B cell (primary cell): ENCODE results near the gene ITGB1. TPM values are rescaled to one million over a fixed set of nuclear protein-coding genes. Genes with fewer than 3 reads are reported as not detected.
A peak's percentile ranks its signal among the peaks of the same experiment; 100 is the strongest.

Experiments
- ATAC-seq: fragments of 200-7000 bp; cut with Tn5 transposase; one replicate; pipeline ENCODE4 v1.10.0; 2021; ENCODE audit warnings: low read depth, mild to moderate bottlenecking, moderate number of reproducible peaks, moderate library complexity
- CTCF ChIA-PET: fragments of 350-600 bp; sonication (Branson Sonifier 250); formaldehyde crosslinking; loops from one replicate; lab custom pipeline; 2021; ENCODE audit warnings: antibody characterized with exemption, inconsistent platforms; lab: Charles Lee
- POLR2A ChIA-PET: fragments of 350-600 bp; sonication (Branson Sonifier 250); formaldehyde crosslinking; loops from one replicate; lab custom pipeline; 2021; ENCODE audit warnings: antibody characterized with exemption; lab: Charles Lee
- DNase-seq: peaks from one replicate; pipeline ENCODE4 v3.0.0; 2013
- H2AFZ ChIP-seq: 2 replicates; pipeline ENCODE4 v1.6.1; 2012; ENCODE audit warnings: mild to moderate bottlenecking, low read depth, low read length; ENCODE audit not compliant: insufficient read depth, poor library complexity, severe bottlenecking
- H3K27ac ChIP-seq, 2 donors: 1 replicate in 1 of 2; 2 replicates in 1 of 2; pipeline ENCODE4 v1.5.1; 2012 to 2013; ENCODE audit warnings: low read length in 2 of 2, mild to moderate bottlenecking in 2 of 2, moderate library complexity in 1 of 2
- H3K27me3 ChIP-seq, 4 experiments: fragments of 200-600 bp in 1 of 4; sonication (generic) in 1 of 4; replicated peaks in 1 of 4; 1 replicate in 2 of 4; 2 replicates in 2 of 4; pipeline versions ENCODE4 v1.6.1 to v1.7.0; 2013 to 2016; ENCODE audit warnings: low read length in 3 of 4, mild to moderate bottlenecking in 2 of 4, mixed read lengths in 1 of 4, moderate library complexity in 1 of 4; ENCODE audit not compliant: insufficient read depth in 4 of 4, control insufficient read depth in 3 of 4; ENCODE audit errors: control extremely low read depth in 1 of 4
- H3K36me3 ChIP-seq, 2 experiments: replicated peaks in 1 of 2; 1 replicate in 1 of 2; 2 replicates in 1 of 2; pipeline versions ENCODE4 v1.6.1 to v1.7.1; 2013; ENCODE audit warnings: low read length in 1 of 2; ENCODE audit not compliant: insufficient read depth in 2 of 2, control insufficient read depth in 1 of 2; ENCODE audit errors: control extremely low read depth in 1 of 2, extremely low read depth in 1 of 2
- H3K4me1 ChIP-seq, 2 donors: fragments of 200-600 bp in 1 of 2; sonication (generic) in 1 of 2; 1 replicate in 1 of 2; 2 replicates in 1 of 2; pipeline versions ENCODE4 v1.5.1 to v1.6.1; 2013 to 2017; ENCODE audit warnings: low read length in 2 of 2; ENCODE audit not compliant: control insufficient read depth in 2 of 2, insufficient read depth in 2 of 2
- H3K4me2 ChIP-seq: replicated peaks from 2 replicates; pipeline ENCODE3; 2012; ENCODE audit warnings: mild to moderate bottlenecking, low read depth, low read length; ENCODE audit not compliant: poor library complexity, severe bottlenecking
- H3K4me3 ChIP-seq, 5 experiments: fragments of 200-600 bp in 1 of 5; sonication (generic) in 1 of 5; 1 replicate in 3 of 5; 2 replicates in 2 of 5; pipeline versions ENCODE4 v1.5.1 to v1.7.0; 2011 to 2016; ENCODE audit warnings: low read length in 4 of 5, mild to moderate bottlenecking in 4 of 5, low read depth in 2 of 5, control low read depth in 1 of 5, moderate library complexity in 1 of 5; ENCODE audit not compliant: insufficient read depth in 1 of 5; ENCODE audit errors: control extremely low read depth in 1 of 5, extremely low read depth in 1 of 5
- H3K79me2 ChIP-seq: fragments of 200-600 bp; sonication (generic); one replicate; pipeline ENCODE4 v1.6.0; 2016; ENCODE audit warnings: low read length; ENCODE audit not compliant: control insufficient read depth, insufficient read depth
- H3K9ac ChIP-seq: fragments of 200-600 bp; sonication (generic); 2 replicates; pipeline ENCODE4 v1.6.1; 2017; ENCODE audit warnings: mild to moderate bottlenecking, low read length, moderate library complexity
- H3K9me3 ChIP-seq, 3 donors: one replicate each; pipeline versions ENCODE4 v1.6.1 to v1.7.1; 2013; ENCODE audit warnings: low read length in 2 of 3; ENCODE audit not compliant: control insufficient read depth in 2 of 3, insufficient read depth in 1 of 3; ENCODE audit errors: control extremely low read depth in 1 of 3
- H4K20me1 ChIP-seq: 2 replicates; pipeline ENCODE4 v1.6.0; 2012; ENCODE audit warnings: mild to moderate bottlenecking, low read length; ENCODE audit not compliant: insufficient read depth, control insufficient read depth, poor library complexity, severe bottlenecking
- H3K27ac Mint-ChIP-seq: one replicate; pipeline ENCODE4 v1.8.0; 2021; ENCODE audit warnings: mixed read lengths
- H3K27me3 Mint-ChIP-seq: one replicate; pipeline ENCODE4 v1.8.0; 2021; ENCODE audit warnings: mixed read lengths
- H3K4me1 Mint-ChIP-seq: one replicate; pipeline ENCODE4 v1.8.0; 2021; ENCODE audit warnings: mixed read lengths
- H3K4me3 Mint-ChIP-seq: one replicate; pipeline ENCODE4 v1.8.0; 2021; ENCODE audit warnings: mixed read lengths
- H3K9me3 Mint-ChIP-seq: one replicate; pipeline ENCODE4 v1.8.0; 2022; ENCODE audit warnings: mixed read lengths; ENCODE audit not compliant: insufficient read depth
- CTCF ChIP-seq: fragments of 200-600 bp; IDR thresholded peaks from one replicate; pipeline ENCODE4 v1.8.0; 2022; ENCODE audit warnings: antibody characterized with exemption, mild to moderate bottlenecking
- EZH2 ChIP-seq: IDR thresholded peaks from 2 replicates; pipeline ENCODE4 v1.6.1; 2012; ENCODE audit warnings: borderline replicate concordance, low read depth, mild to moderate bottlenecking, moderate library complexity, low read length; ENCODE audit not compliant: insufficient read depth, poor library complexity, severe bottlenecking
- WGBS: methylation state at CpG from one replicate; pipeline ENCODE4 v1.1.5; 2013; ENCODE audit warnings: missing lambda C conversion rate; ENCODE audit not compliant: insufficient coverage; 5-methylcytosine and 5-hydroxymethylcytosine counted together
- intact Hi-C: fragments of 100-400 bp; cut with micrococcal nuclease; formaldehyde crosslinking; loops from one replicate; pipeline ENCODE4 v1.10.0; 2022
- polyA plus RNA-seq: library from polyadenylated mRNA; depleted of rRNA; stranded (reverse); fragments of >200 nt; gene quantifications from 2 replicates; pipeline ENCODE4 v1.2.3, GENCODE V29; 2012
- total RNA-seq, 2 donors: library from RNA; stranded (reverse); fragments of 120-200 nt in 1 of 2; gene quantifications; 1 replicate in 1 of 2; 2 replicates in 1 of 2; pipeline versions ENCODE4 v1.2.3 to v1.2.4, GENCODE V29; 2013 to 2022

The ITGB1 gene
- total and polyA plus RNA-seq, 2 donors (not counting 1 experiment from before 2014, with no cell fraction given) = 30.8 to 128 TPM

GRCh38 chr10:32956365-32957197 is 1.4 kb downstream of the ITGB1 start:
- peak overlapping the region; percentile 72 for H2AFZ ChIP-seq
- ATAC-seq = no peak
- H3K4me1 ChIP-seq = peaks cover 21 to 30% of the 10 kb centered on the region in 2 donors
- Mint-ChIP-seq H3K4me3 (peak overlapping the region; percentile 87), H3K27ac (peak overlapping the region; percentile 86), H3K9me3 (no peaks in the 10 kb centered on the region), H3K4me1 (peaks cover 68% of the 10 kb centered on the region), H3K27me3 (no peaks in the 10 kb centered on the region)
- H3K9me3 ChIP-seq = no peaks in the 10 kb centered on the region
- H3K27me3 ChIP-seq = no peaks in the 10 kb centered on the region
- ChIA-PET CTCF (interaction anchor here (0.6 to 1.2 kb wide), 2 partner anchors 511 to 1145 kb away, joined by 3 read pairs; partner anchors contain the start of gene CCDC7), POLR2A (interaction anchor here (0.6 kb wide), 1 partner anchor 1737 kb away, joined by 4 read pairs; no protein-coding TSS in a partner anchor)
- peaks cover 46% of the 10 kb centered on the region for H3K79me2 ChIP-seq
- no peak for DNase-seq
- peak overlapping the region; percentile 93 for H3K4me2 ChIP-seq
- WGBS = 73% methylated on average over 6 of the region's 13 CpGs
- H3K4me3 ChIP-seq = peak overlapping the region; percentile 39 to 95 (median 86)
- TF ChIP-seq EZH2 (no peak), CTCF (no peak)
- intact Hi-C loops = loop anchor here (2.0 to 10.0 kb wide), 4 partner anchors 14 to 579 kb away; no protein-coding TSS in a partner anchor
- peak overlapping the region; percentile 91 for H3K9ac ChIP-seq
- peak overlapping the region in 1 of 2 donors; percentile 73 for H3K27ac ChIP-seq
- H3K36me3 ChIP-seq = no peaks in the 10 kb centered on the region
- peaks cover 12% of the 10 kb centered on the region for H4K20me1 ChIP-seq

GRCh38 chr10:32955790-32956189 is 2.2 kb downstream of the ITGB1 start:
- H2AFZ ChIP-seq = no peak overlapping the region
- H3K9me3 ChIP-seq = no peaks in the 10 kb centered on the region
- H3K27ac Mint-ChIP-seq = no peak overlapping the region
- peaks cover 53% of the 10 kb centered on the region for H3K79me2 ChIP-seq
- no peak for ATAC-seq
- H3K4me3 ChIP-seq = peak overlapping the region in 3 of 5 experiments; percentile 11 to 95 (median 93)
- H3K27me3 Mint-ChIP-seq = no peaks in the 10 kb centered on the region
- no peaks in the 10 kb centered on the region for H3K9me3 Mint-ChIP-seq
- H3K4me1 ChIP-seq = peaks cover 18 to 24% of the 10 kb centered on the region in 2 donors
- peaks cover 68% of the 10 kb centered on the region for H3K4me1 Mint-ChIP-seq
- peak overlapping the region in 1 of 2 donors; percentile 9 for H3K27ac ChIP-seq
- peaks cover 12% of the 10 kb centered on the region for H4K20me1 ChIP-seq
- H3K36me3 ChIP-seq = no peaks in the 10 kb centered on the region
- H3K4me3 Mint-ChIP-seq = peak overlapping the region; percentile 87
- intact Hi-C loops = loop anchor here (2.0 to 10.0 kb wide), 5 partner anchors 13 to 578 kb away; no protein-coding TSS in a partner anchor
- ChIA-PET CTCF (interaction anchor here (0.6 kb wide), 2 partner anchors 9 to 1144 kb away, joined by 3 to 5 read pairs; no protein-coding TSS in a partner anchor), POLR2A (interaction anchor here (0.5 kb wide), 1 partner anchor 115 kb away, joined by 7 read pairs; no protein-coding TSS in a partner anchor)
- DNase-seq = no peak
- TF ChIP-seq CTCF (no peak), EZH2 (no peak)
- peak overlapping the region; percentile 93 for H3K4me2 ChIP-seq
- peak overlapping the region; percentile 91 for H3K9ac ChIP-seq
- no peaks in the 10 kb centered on the region for H3K27me3 ChIP-seq
- WGBS = no CpG with 5 or more reads among the region's 1 CpG
